ENCODE data around the gene NUP214.
A peak's percentile ranks its signal among the peaks of the same experiment; 100 is the strongest.

NUP214 gene

GRCh38 chr9:131236761-131237160, 111.4 kb downstream of the NUP214 start:
- WGBS (ENCODE audit: extremely low coverage, insufficient coverage, insufficient read length) = no CpG with 5 or more reads among the region's 5 CpGs
- Histone ChIP-seq H2BK5ac (ENCODE audit: low read depth, low read length, poor library complexity) (no peak overlapping the region), H3K23ac (ENCODE audit: low read length) (no peak overlapping the region), H4K91ac (ENCODE audit: low read depth, low read length) (no peak overlapping the region), H2BK120ac (ENCODE audit: insufficient read depth, low read length, poor library complexity) (no peak overlapping the region), H3K14ac (ENCODE audit: low read length) (no peak overlapping the region), H3K79me2 (ENCODE audit: control insufficient read depth, insufficient read depth, low read length, poor library complexity) (no peaks in the 10 kb centered on the region), H3K9me3 (ENCODE audit: insufficient read depth, low read depth, low read length) (peaks cover 2% of the 10 kb centered on the region), H3K79me1 (ENCODE audit: low read length) (no peaks in the 10 kb centered on the region), H3K27ac (ENCODE audit: low read depth, low read length) (no peak overlapping the region), H2AFZ (ENCODE audit: insufficient read depth, low read length, poor library complexity) (no peak overlapping the region), H4K8ac (ENCODE audit: low read depth, low read length) (no peak overlapping the region), H3K4ac (ENCODE audit: low read depth, low read length) (no peak overlapping the region), H3K4me3 (ENCODE audit: low read depth, low read length) (no peak overlapping the region), H4K12ac (ENCODE audit: low read depth, low read length) (no peak overlapping the region), H3K4me2 (ENCODE audit: low read length) (no peak overlapping the region), H3K4me1 (ENCODE audit: control insufficient read depth in 1 of 2, insufficient read depth in 2 of 2, low read length in 2 of 2) (peaks cover 10 to 19% of the 10 kb centered on the region in 2 experiments), H3K36me3 (ENCODE audit: control insufficient read depth in 1 of 2, insufficient read depth in 2 of 2, low read length in 2 of 2) (peaks cover 31 to 37% of the 10 kb centered on the region in 2 experiments), H2AK5ac (ENCODE audit: low read length) (no peak overlapping the region), H3K18ac (ENCODE audit: low read length) (no peak overlapping the region), H3K27me3 (ENCODE audit: insufficient read depth, low read length) (no peaks in the 10 kb centered on the region), H3K9ac (ENCODE audit: low read length) (no peak overlapping the region), H2BK12ac (ENCODE audit: low read length) (no peak overlapping the region)
- no peak for DNase-seq

- H2BK12ac ChIP-seq (ENCODE audit: low read length) = no peak overlapping the region
- no peak for DNase-seq
- no peak overlapping the region for H4K12ac ChIP-seq (ENCODE audit: low read depth, low read length)
- no peak overlapping the region for H3K14ac ChIP-seq (ENCODE audit: low read length)
- H3K23ac ChIP-seq (ENCODE audit: low read length) = no peak overlapping the region
- no peak overlapping the region for H4K91ac ChIP-seq (ENCODE audit: low read depth, low read length)
- H2AK5ac ChIP-seq (ENCODE audit: low read length) = no peak overlapping the region
- no peak overlapping the region for H2BK120ac ChIP-seq (ENCODE audit: insufficient read depth, low read length, poor library complexity)
- H3K9me3 ChIP-seq (ENCODE audit: insufficient read depth, low read depth, low read length) = peaks cover 2% of the 10 kb centered on the region
- no peaks in the 10 kb centered on the region for H3K27me3 ChIP-seq (ENCODE audit: insufficient read depth, low read length)
- no peaks in the 10 kb centered on the region for H3K79me1 ChIP-seq (ENCODE audit: low read length)
- no peak overlapping the region for H3K4ac ChIP-seq (ENCODE audit: low read depth, low read length)
- peaks cover 10 to 19% of the 10 kb centered on the region in 2 experiments for H3K4me1 ChIP-seq (ENCODE audit: control insufficient read depth in 1 of 2, insufficient read depth in 2 of 2, low read length in 2 of 2)
- H3K36me3 ChIP-seq (ENCODE audit: control insufficient read depth in 1 of 2, insufficient read depth in 2 of 2, low read length in 2 of 2) = peaks cover 28 to 32% of the 10 kb centered on the region in 2 experiments
- no CpG with 5 or more reads among the region's 7 CpGs for WGBS (ENCODE audit: extremely low coverage, insufficient coverage, insufficient read length)
- no peak overlapping the region for H3K27ac ChIP-seq (ENCODE audit: low read depth, low read length)
- H4K8ac ChIP-seq (ENCODE audit: low read depth, low read length) = no peak overlapping the region
- H3K4me3 ChIP-seq (ENCODE audit: low read depth, low read length) = no peak overlapping the region
- H2AFZ ChIP-seq (ENCODE audit: insufficient read depth, low read length, poor library complexity) = no peak overlapping the region
- no peak overlapping the region for H2BK5ac ChIP-seq (ENCODE audit: low read depth, low read length, poor library complexity)
- H3K79me2 ChIP-seq (ENCODE audit: control insufficient read depth, insufficient read depth, low read length, poor library complexity) = no peaks in the 10 kb centered on the region
- no peak overlapping the region for H3K4me2 ChIP-seq (ENCODE audit: low read length)
- no peak overlapping the region for H3K18ac ChIP-seq (ENCODE audit: low read length)
- H3K9ac ChIP-seq (ENCODE audit: low read length) = no peak overlapping the region
These were observed 111.9 kb downstream of the NUP214 start for GRCh38 chr9:131237291-131237690.

- Histone ChIP-seq H3K27me3 (ENCODE audit: insufficient read depth, low read length) (no peaks in the 10 kb centered on the region), H3K27ac (ENCODE audit: low read depth, low read length) (peak overlapping the region; percentile 46), H2BK5ac (ENCODE audit: low read depth, low read length, poor library complexity) (no peak overlapping the region), H4K8ac (ENCODE audit: low read depth, low read length) (no peak overlapping the region), H3K79me1 (ENCODE audit: low read length) (no peaks in the 10 kb centered on the region), H3K18ac (ENCODE audit: low read length) (no peak overlapping the region), H3K23ac (ENCODE audit: low read length) (no peak overlapping the region), H2BK120ac (ENCODE audit: insufficient read depth, low read length, poor library complexity) (no peak overlapping the region), H3K4me3 (ENCODE audit: low read depth, low read length) (no peak overlapping the region), H3K79me2 (ENCODE audit: control insufficient read depth, insufficient read depth, low read length, poor library complexity) (no peaks in the 10 kb centered on the region), H3K14ac (ENCODE audit: low read length) (no peak overlapping the region), H2AFZ (ENCODE audit: insufficient read depth, low read length, poor library complexity) (no peak overlapping the region), H3K9me3 (ENCODE audit: insufficient read depth, low read depth, low read length) (peaks cover 2% of the 10 kb centered on the region), H3K4ac (ENCODE audit: low read depth, low read length) (no peak overlapping the region), H3K4me2 (ENCODE audit: low read length) (peak overlapping the region; percentile 9), H3K4me1 (ENCODE audit: control insufficient read depth in 1 of 2, insufficient read depth in 2 of 2, low read length in 2 of 2) (peaks cover 10 to 19% of the 10 kb centered on the region in 2 experiments), H2BK12ac (ENCODE audit: low read length) (no peak overlapping the region), H3K9ac (ENCODE audit: low read length) (no peak overlapping the region), H4K12ac (ENCODE audit: low read depth, low read length) (no peak overlapping the region), H3K36me3 (ENCODE audit: control insufficient read depth in 1 of 2, insufficient read depth in 2 of 2, low read length in 2 of 2) (peaks cover 22 to 27% of the 10 kb centered on the region in 2 experiments), H2AK5ac (ENCODE audit: low read length) (no peak overlapping the region), H4K91ac (ENCODE audit: low read depth, low read length) (no peak overlapping the region)
- peak; percentile 73 to 86 for DNase-seq
- whole genome bisulfite sequencing (ENCODE audit: extremely low coverage, insufficient coverage, insufficient read length) = no CpG with 5 or more reads among the region's 11 CpGs
These were observed 112.6 kb downstream of the NUP214 start for GRCh38 chr9:131237931-131238401.

- Histone ChIP-seq H3K4me1 (ENCODE audit: control insufficient read depth in 1 of 2, insufficient read depth in 2 of 2, low read length in 2 of 2) (peaks cover 10 to 19% of the 10 kb centered on the region in 2 experiments), H4K12ac (ENCODE audit: low read depth, low read length) (no peak overlapping the region), H4K8ac (ENCODE audit: low read depth, low read length) (peak overlapping the region; percentile 5), H3K79me1 (ENCODE audit: low read length) (no peaks in the 10 kb centered on the region), H3K27ac (ENCODE audit: low read depth, low read length) (peak overlapping the region; percentile 46), H3K23ac (ENCODE audit: low read length) (no peak overlapping the region), H3K9ac (ENCODE audit: low read length) (no peak overlapping the region), H2BK5ac (ENCODE audit: low read depth, low read length, poor library complexity) (no peak overlapping the region), H3K4me3 (ENCODE audit: low read depth, low read length) (no peak overlapping the region), H3K14ac (ENCODE audit: low read length) (no peak overlapping the region), H2AFZ (ENCODE audit: insufficient read depth, low read length, poor library complexity) (no peak overlapping the region), H2AK5ac (ENCODE audit: low read length) (no peak overlapping the region), H3K27me3 (ENCODE audit: insufficient read depth, low read length) (no peaks in the 10 kb centered on the region), H3K4ac (ENCODE audit: low read depth, low read length) (no peak overlapping the region), H4K91ac (ENCODE audit: low read depth, low read length) (no peak overlapping the region), H3K79me2 (ENCODE audit: control insufficient read depth, insufficient read depth, low read length, poor library complexity) (no peaks in the 10 kb centered on the region), H2BK12ac (ENCODE audit: low read length) (no peak overlapping the region), H3K9me3 (ENCODE audit: insufficient read depth, low read depth, low read length) (peaks cover 2% of the 10 kb centered on the region), H3K36me3 (ENCODE audit: control insufficient read depth in 1 of 2, insufficient read depth in 2 of 2, low read length in 2 of 2) (peaks cover 19 to 23% of the 10 kb centered on the region in 2 experiments), H3K18ac (ENCODE audit: low read length) (no peak overlapping the region), H2BK120ac (ENCODE audit: insufficient read depth, low read length, poor library complexity) (no peak overlapping the region), H3K4me2 (ENCODE audit: low read length) (peak overlapping the region; percentile 9)
- no peak for DNase-seq
- WGBS (ENCODE audit: extremely low coverage, insufficient coverage, insufficient read length) = no CpG with 5 or more reads among the region's 23 CpGs
These were observed 113.1 kb downstream of the NUP214 start for GRCh38 chr9:131238402-131239021.
